Karpas-422 (cell line): ENCODE data around the gene ABCC10. TPM values are rescaled to one million over a fixed set of nuclear protein-coding genes. Genes with fewer than 3 reads are reported as not detected.
"Not testable (repeated sequence)": the region's sequence is repeated elsewhere in the genome, so short reads cannot be mapped to it uniquely, and the experiment has no call there.

Experiments used
- DNase-seq: peaks from one replicate; pipeline ENCODE4 v3.0.0-alpha.2; 2015
- H2AFZ ChIP-seq: fragments of 200-600 bp; sonication (generic); 2 replicates; pipeline ENCODE4 v1.6.1; 2014; ENCODE audit warnings: antibody characterized with exemption, low read length, mixed read lengths
- H3K27ac ChIP-seq: fragments of 200-600 bp; sonication (generic); 2 replicates; pipeline ENCODE4 v1.5.1; 2014; ENCODE audit warnings: mild to moderate bottlenecking, low read length, moderate library complexity
- H3K27me3 ChIP-seq: fragments of 200-600 bp; sonication (generic); 2 replicates; pipeline ENCODE4 v1.6.1; 2014; ENCODE audit warnings: low read length, mixed read lengths
- H3K36me3 ChIP-seq: fragments of 200-600 bp; sonication (generic); 2 replicates; pipeline ENCODE4 v1.6.1; 2014; ENCODE audit warnings: low read length, mixed read lengths; ENCODE audit not compliant: insufficient read depth
- H3K4me1 ChIP-seq: fragments of 200-600 bp; sonication (generic); 2 replicates; pipeline ENCODE4 v1.6.1; 2014; ENCODE audit warnings: mild to moderate bottlenecking, low read length, mixed read lengths
- H3K4me2 ChIP-seq: fragments of 200-600 bp; sonication (generic); 2 replicates; pipeline ENCODE4 v1.6.1; 2014; ENCODE audit warnings: low read length, low read depth, mild to moderate bottlenecking; ENCODE audit not compliant: poor library complexity, severe bottlenecking
- H3K4me3 ChIP-seq: fragments of 200-600 bp; sonication (generic); 2 replicates; pipeline ENCODE4 v1.5.1; 2014; ENCODE audit warnings: mild to moderate bottlenecking, antibody characterized with exemption, low read length, mixed read lengths
- H3K79me2 ChIP-seq: fragments of 200-600 bp; sonication (generic); 2 replicates; pipeline ENCODE4 v1.6.1; 2014; ENCODE audit warnings: mild to moderate bottlenecking, low read length, mixed read lengths
- H3K9ac ChIP-seq: fragments of 200-600 bp; sonication (generic); 2 replicates; pipeline ENCODE4 v1.6.0; 2014; ENCODE audit warnings: low read length
- H3K9me2 ChIP-seq: fragments of 200-600 bp; sonication (generic), shearing (Covaris generic); replicated peaks from 2 replicates; pipeline ENCODE4 v1.6.0; 2014; ENCODE audit warnings: mild to moderate bottlenecking, low read length, moderate library complexity; ENCODE audit not compliant: insufficient read depth
- H3K9me3 ChIP-seq: fragments of 300-700, 200-600 bp; sonication (generic); 2 replicates; pipeline ENCODE4 v1.6.1; 2014; ENCODE audit warnings: low read length, mixed read lengths
- H4K20me1 ChIP-seq: fragments of 200-600 bp; sonication (generic); 2 replicates; pipeline ENCODE4 v1.6.1; 2014; ENCODE audit warnings: mild to moderate bottlenecking, antibody characterized with exemption, low read length, low read depth; ENCODE audit not compliant: insufficient read depth
- total RNA-seq: library from RNA; depleted of rRNA; stranded (reverse); fragments of >200 nt; shearing (Covaris generic); gene quantifications from 2 replicates; pipeline ENCODE4 v1.2.3, GENCODE V29; 2014; ENCODE audit warnings: low replicate concordance

ABCC10 gene
- total RNA-seq, 1 experiment from 2014 or later, result 33.5 TPM

DNA sequence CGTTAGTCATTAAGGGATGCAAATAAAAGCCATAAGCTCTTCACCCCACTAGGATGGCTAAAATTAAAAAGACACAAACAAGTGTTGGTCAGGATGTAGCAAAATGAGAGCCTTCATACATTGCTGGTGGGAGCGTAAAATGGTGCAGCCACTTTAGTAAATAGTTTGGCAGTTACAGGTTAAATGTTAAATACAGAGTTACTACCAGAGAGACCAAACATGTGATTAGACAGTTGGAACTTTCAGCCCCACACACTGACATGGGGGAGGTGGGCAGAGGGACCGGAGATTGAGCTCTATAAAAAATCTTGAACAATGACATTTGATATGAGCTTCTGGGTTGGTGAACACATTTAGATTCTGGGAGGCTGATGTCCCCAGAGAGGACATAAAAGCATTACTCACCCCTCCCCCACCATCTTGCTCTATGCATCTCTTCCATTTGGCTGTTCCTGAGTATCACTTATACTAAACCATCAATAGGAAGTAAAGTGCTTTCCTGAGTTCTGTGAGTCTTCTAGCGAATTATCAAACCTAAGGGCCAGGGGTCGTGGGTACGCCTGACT is 37.5 kb upstream of the ABCC10 start:
- Histone ChIP-seq H3K27ac (peak overlapping the region; percentile 57), H3K36me3 (no peaks in the 10 kb centered on the region), H3K9ac (peak overlapping the region; percentile 43; the same call in 1 of the 2 replicates), H2AFZ (peak overlapping the region; percentile 65), H3K79me2 (no peaks in the 10 kb centered on the region), H4K20me1 (no peaks in the 10 kb centered on the region), H3K4me1 (peaks cover 59% of the 10 kb centered on the region), H3K4me2 (peak overlapping the region; percentile 50), H3K27me3 (no peaks in the 10 kb centered on the region), H3K9me2 (no peaks in the 10 kb centered on the region), H3K4me3 (peak overlapping the region; percentile 15; the same call in 1 of the 2 replicates), H3K9me3 (no peaks in the 10 kb centered on the region)
- DNase-seq, result peak; percentile 64

DNA sequence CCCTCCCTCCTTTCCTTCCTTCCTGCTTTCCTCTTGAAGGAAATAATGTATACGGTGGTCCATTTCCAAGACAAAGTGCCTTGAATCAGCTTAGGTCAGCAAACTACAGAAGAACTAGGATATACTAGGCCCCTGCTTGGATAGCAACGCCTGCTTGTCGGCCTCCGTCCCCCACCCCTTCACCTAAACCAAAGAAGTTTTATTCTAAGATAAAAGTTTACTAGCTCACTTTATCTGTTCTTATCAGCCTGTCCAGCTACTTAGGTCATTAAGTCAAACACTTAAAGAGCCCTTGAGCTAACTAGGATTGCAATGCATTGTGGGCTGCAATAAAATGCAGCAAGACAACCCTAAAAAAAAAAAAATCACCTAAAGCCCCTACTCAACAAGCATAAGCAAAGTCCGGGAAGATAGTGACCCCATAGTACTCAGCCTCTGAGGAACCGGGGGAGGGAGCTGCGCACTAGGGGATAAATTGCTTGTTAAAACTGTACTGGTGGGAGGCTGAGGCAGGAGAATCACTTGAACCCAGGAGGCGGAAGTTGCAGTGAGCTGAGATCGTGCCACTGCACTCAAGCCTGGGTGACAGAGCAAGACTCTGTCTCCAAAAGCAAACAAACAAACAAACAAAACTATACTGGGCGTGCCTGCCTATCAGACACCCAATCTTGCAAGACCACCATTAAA is 36.4 kb upstream of the ABCC10 start:
- not testable (repeated sequence) for H3K4me2 ChIP-seq, H3K9ac ChIP-seq, DNase-seq, H3K9me3 ChIP-seq, H2AFZ ChIP-seq, H3K36me3 ChIP-seq, H4K20me1 ChIP-seq, H3K4me3 ChIP-seq, H3K9me2 ChIP-seq, H3K27ac ChIP-seq, H3K27me3 ChIP-seq, H3K79me2 ChIP-seq
- H3K4me1 ChIP-seq, result peaks cover 49% of the 10 kb centered on the region

DNA sequence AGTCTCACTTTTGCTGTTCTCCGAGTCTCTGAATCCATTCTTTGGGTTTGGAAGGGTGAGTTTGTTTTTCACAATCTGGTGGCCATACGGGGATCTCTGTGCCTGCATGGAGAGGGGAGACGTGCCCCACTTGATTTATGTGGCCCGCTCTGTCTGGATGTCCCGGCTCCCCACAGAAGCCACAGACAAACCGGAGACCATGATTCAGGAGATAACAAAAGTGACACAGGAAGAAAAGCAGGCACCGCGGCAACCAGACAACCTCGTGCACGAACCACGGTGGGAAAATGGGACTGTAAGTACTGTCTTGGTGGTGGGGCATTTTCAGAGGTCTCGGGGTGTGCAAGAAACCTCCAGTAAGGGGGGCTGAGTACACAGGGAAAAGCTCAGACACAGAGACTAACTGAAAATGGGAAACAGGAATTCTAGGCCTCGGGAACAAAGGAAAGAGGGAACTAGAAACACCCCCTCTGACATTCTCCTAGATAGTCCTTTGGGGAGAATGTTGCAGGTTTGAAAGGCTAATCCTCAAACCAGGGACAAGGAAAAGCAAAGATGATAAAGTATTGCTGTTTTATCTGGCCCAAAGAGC is 35.8 kb upstream of the ABCC10 start:
- no peaks in the 10 kb centered on the region for H3K27me3 ChIP-seq
- H3K27ac ChIP-seq, result no peak overlapping the region
- no peak overlapping the region for H3K4me2 ChIP-seq
- H4K20me1 ChIP-seq, result no peaks in the 10 kb centered on the region
- H3K36me3 ChIP-seq, result no peaks in the 10 kb centered on the region
- peaks cover 42% of the 10 kb centered on the region for H3K4me1 ChIP-seq
- H2AFZ ChIP-seq, result no peak overlapping the region
- no peak for DNase-seq
- H3K9ac ChIP-seq, result no peak overlapping the region
- H3K9me3 ChIP-seq, result no peaks in the 10 kb centered on the region
- no peak overlapping the region for H3K4me3 ChIP-seq
- H3K79me2 ChIP-seq, result no peaks in the 10 kb centered on the region
- no peaks in the 10 kb centered on the region for H3K9me2 ChIP-seq

DNA sequence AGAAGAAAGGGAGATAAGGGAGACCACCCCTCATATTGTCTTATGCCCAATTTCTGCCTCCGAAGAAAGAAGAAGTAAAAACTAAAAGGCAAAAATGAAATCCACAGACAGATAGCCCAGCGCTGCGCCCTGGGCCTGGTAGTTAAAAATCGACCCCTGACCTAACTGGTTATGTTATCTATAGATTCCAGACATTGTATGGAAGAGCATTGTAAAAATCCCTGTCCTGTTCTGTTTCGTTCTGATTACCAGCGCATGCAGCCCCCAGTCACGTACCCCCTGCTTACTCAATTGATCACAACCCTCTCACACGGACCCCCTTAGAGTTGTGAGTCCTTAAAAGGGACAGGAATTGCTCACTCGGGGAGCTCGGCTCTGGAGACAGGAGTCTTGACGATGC is 34.2 kb upstream of the ABCC10 start:
- not testable (repeated sequence) for H3K79me2 ChIP-seq, H3K36me3 ChIP-seq, H3K4me2 ChIP-seq, H3K9me2 ChIP-seq, DNase-seq, H3K27me3 ChIP-seq, H2AFZ ChIP-seq, H3K9ac ChIP-seq, H3K27ac ChIP-seq, H3K9me3 ChIP-seq, H3K4me3 ChIP-seq, H4K20me1 ChIP-seq
- H3K4me1 ChIP-seq, result peaks cover 48% of the 10 kb centered on the region

DNA sequence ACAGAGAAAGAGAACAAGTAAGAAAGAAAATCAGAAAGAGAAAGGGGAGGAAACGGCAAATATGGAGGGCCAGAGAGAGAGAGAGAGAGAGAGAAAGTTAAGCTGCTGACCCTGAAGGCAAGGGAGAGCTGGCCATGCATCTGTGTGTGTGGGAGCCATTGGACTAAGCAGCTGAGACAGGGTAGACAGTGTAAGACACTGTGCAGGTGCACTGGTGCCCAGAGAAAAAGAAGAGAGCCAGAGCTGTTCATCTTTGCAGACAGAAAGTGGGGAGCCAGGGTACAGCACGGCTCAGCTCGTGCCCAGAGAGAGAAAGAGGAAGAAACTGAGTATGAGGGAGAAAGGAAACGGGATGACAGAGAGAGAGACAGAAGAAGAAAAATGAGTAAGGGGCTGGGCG is 33.7 kb upstream of the ABCC10 start:
- no peaks in the 10 kb centered on the region for H3K27me3 ChIP-seq

DNA sequence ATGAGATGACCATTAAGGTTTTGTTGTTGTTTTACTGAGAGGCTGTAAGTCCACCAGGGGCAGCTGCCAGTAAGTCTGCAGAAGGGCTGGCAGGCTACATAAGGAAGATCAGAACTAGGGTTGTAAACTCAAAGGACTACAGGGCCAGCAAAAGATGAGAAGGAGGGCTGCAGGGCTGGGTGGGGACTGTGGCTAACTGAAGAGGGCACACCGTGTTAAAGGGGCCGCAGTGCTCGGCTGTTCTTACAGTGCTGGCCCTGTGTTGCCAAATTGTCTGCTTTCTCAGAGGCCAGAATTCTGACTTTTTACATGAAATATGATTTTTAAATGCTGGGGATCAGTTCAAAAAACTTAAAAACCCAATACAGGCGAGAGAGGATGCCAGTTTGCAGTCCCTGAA is 32.4 kb upstream of the ABCC10 start:
- no peak for DNase-seq
- Histone ChIP-seq H3K4me1 (peaks cover 39% of the 10 kb centered on the region), H2AFZ (no peak overlapping the region), H3K4me3 (no peak overlapping the region), H3K27ac (no peak overlapping the region), H3K9me2 (no peaks in the 10 kb centered on the region), H4K20me1 (no peaks in the 10 kb centered on the region), H3K27me3 (no peaks in the 10 kb centered on the region), H3K9ac (no peak overlapping the region), H3K4me2 (no peak overlapping the region), H3K9me3 (no peaks in the 10 kb centered on the region), H3K36me3 (no peaks in the 10 kb centered on the region), H3K79me2 (no peaks in the 10 kb centered on the region)

More for the DNA sequence above, 33.7 kb upstream of the ABCC10 start:
- Histone ChIP-seq H3K4me3 (no peak overlapping the region), H4K20me1 (no peaks in the 10 kb centered on the region), H3K36me3 (no peaks in the 10 kb centered on the region), H3K4me2 (no peak overlapping the region), H2AFZ (no peak overlapping the region; the same call in 1 of the 2 replicates), H3K9me3 (no peaks in the 10 kb centered on the region), H3K9ac (0 out of 2 replicates have a peak overlapping the region, but pooled peaks have one; percentile 26), H3K4me1 (peaks cover 48% of the 10 kb centered on the region), H3K79me2 (no peaks in the 10 kb centered on the region), H3K9me2 (no peaks in the 10 kb centered on the region), H3K27ac (peak overlapping the region; percentile 36; the same call in 1 of the 2 replicates)
- DNase-seq, result no peak

DNA sequence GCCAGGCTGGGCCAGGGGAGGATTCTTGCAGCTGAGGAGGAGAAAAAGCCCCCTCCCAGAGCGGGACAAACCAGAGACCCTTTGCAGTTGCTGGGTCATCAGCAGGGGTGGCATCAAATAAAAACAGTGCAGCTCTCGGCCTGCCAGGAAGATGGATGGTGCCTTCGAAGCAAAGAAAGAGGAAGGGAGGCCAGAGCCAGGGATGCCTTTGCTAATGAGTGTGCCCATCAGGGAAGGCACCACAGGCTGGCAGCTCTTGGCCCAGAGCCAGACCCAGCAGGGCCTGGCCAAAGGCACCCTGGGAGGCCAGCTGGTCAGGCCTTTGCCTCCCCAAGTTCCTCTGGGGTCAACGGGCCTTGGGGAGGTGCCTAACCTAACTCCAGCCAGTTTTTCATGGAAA is 31.6 kb upstream of the ABCC10 start:
- H3K9me2 ChIP-seq, result no peaks in the 10 kb centered on the region
- H3K4me3 ChIP-seq, result no peak overlapping the region
- no peak overlapping the region for H3K9ac ChIP-seq
- no peak overlapping the region for H3K27ac ChIP-seq
- H3K4me1 ChIP-seq, result peaks cover 31% of the 10 kb centered on the region
- H4K20me1 ChIP-seq, result no peaks in the 10 kb centered on the region
- no peaks in the 10 kb centered on the region for H3K27me3 ChIP-seq
- no peaks in the 10 kb centered on the region for H3K36me3 ChIP-seq
- H3K79me2 ChIP-seq, result no peaks in the 10 kb centered on the region
- H3K9me3 ChIP-seq, result no peaks in the 10 kb centered on the region
- no peak overlapping the region for H3K4me2 ChIP-seq
- H2AFZ ChIP-seq, result no peak overlapping the region
- no peak for DNase-seq

DNA sequence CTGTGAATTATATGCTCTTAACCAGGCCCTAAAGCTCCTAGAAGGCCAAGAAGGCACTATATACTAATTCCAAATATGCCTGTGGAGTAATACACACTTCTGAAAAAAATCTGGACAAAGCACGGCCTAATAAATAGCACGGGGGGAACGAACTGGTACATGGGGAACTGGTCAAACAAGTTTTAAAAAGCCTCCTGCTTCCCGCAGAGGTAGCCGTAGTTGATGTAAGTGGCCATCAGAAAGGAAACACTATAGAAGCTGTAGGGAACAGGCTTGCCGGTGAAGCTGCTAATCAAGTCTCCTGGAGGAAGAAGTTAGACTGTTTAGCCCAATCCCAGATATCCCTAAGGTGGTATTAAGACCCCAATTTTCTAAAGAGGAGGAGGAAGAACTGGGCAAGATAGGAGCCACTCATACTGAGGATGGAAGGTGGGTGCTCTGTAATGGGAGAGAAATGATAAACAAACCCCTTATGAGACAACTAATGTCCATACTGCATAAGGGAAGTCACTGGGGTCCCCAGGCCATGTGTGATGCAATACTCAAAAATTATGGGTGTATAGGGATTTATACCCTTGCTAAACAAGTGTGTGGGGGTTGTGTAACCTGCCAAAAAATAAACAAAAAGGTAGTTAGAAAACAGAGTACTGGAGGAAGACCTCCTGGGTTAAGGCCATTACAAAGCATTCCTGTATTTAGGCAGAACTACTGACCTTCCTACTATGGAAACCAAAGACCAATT is 30.8 kb upstream of the ABCC10 start:
- Histone ChIP-seq H3K9me3 (no peaks in the 10 kb centered on the region), H3K9me2 (no peaks in the 10 kb centered on the region), H3K4me2 (no peak overlapping the region), H3K9ac (no peak overlapping the region), H3K4me1 (peaks cover 23% of the 10 kb centered on the region), H3K27ac (no peak overlapping the region), H3K4me3 (no peak overlapping the region), H2AFZ (no peak overlapping the region; the same call in 1 of the 2 replicates), H3K36me3 (no peaks in the 10 kb centered on the region), H3K27me3 (no peaks in the 10 kb centered on the region), H3K79me2 (no peaks in the 10 kb centered on the region), H4K20me1 (no peaks in the 10 kb centered on the region)
- DNase-seq, result no peak
